Fibroblast of peridontal ligament (primary cell): ENCODE data around the gene PLEKHH2.

Experiments
- DNase-seq: peaks from one replicate; pipeline ENCODE4 v3.0.0-alpha.2; 2010; ENCODE audit errors: extremely low read depth

The PLEKHH2 gene

DNA sequence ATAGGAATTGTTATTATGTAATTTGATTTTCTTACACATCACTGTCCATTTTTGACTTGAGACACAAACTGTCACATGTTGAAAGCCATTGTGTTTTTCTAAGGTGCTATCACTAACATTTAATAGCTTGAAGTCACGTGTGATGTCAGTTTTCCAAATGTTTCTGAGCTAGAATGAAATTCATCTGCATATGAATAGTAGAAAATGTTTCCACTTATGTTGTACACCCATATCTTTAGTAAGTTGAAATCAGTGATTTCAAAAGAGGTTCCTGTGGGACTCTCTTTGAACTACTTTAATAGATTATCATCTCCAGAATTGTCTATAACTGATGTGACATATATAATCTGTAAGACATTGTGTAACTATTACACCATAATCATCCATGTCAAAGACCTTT lies 173.8 kb downstream of the PLEKHH2 start:
- DNase-seq, result no peak

DNA sequence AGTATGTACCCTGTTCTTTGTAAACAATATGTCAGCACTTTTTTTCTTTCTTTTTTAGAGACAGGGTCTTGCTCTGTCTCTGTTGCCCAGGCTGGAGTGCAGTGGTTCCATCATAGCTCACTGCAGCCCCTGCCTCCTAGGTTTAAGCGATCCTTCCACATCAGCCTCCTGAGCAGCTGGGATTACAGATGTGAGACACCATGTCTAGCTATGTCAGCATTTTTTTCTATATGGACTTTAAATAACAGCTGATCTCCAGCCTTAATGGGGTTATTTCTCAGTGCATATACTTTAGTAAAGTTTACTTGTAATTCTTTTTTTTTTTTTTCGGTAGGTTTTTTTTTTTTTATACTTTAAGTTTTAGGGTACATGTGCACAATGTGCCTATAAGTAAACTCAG lies 174.9 kb downstream of the PLEKHH2 start:
- DNase-seq, result no peak

DNA sequence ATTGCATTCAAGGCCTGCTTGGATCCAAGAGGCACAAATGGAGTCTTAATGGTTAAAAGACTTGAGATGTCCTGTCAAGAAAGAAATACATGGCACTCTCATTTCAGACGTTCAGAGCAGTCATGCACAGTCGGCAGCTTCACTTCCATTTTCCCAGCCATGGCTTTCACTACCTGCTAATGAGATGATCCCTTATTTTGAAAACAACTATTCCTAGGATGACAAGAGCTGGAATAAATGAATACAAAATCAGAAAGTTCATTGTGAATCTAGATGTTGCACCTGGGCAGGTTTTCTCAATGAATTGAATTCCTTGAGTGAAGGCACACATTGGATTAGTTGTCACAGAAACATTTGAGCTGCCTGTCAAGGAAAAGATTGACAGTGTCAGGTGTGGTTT lies 175.9 kb downstream of the PLEKHH2 start:
- DNase-seq, result no peak

DNA sequence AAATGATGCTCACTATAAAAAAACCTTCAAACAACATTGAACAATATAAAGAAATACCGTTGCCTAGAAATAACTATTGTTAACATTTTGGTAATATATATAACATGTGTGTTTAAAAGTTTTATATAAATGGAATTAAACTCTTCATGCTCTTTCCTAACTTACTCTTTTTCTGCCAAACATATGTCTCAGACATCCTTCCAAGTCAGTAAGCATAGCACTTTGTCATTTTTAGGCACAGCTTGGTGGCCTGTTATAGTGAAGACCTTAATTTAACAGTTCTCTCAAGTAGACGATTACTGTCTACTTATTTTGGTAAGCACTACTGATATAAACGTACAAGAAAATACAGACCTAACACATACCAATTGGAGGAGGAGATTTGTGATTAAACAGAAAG lies 177.7 kb downstream of the PLEKHH2 start:
- DNase-seq, result no peak
